DND-41 (cell line): Measurements from ENCODE around the gene COL4A2.

Source experiments
- ATAC-seq: fragments of 200-7000 bp; cut with Tn5 transposase; 3 replicates; pipeline ENCODE4 v1.9.1; 2021; ENCODE audit warnings: low read depth; ENCODE audit not compliant: insufficient read depth
- DNase-seq: peaks from one replicate; pipeline ENCODE4 v3.0.0-alpha.2; 2020
- H2AFZ ChIP-seq: 2 replicates; pipeline ENCODE4 v1.6.0; 2012; ENCODE audit warnings: low read depth, low read length
- H3K27ac ChIP-seq: 2 replicates; pipeline ENCODE4 v1.5.1; 2012; ENCODE audit warnings: low read length, inconsistent platforms
- H3K27me3 ChIP-seq: fragments of 200-600 bp; sonication (generic); 2 replicates; pipeline ENCODE4 v1.6.0; 2012; ENCODE audit warnings: low read length, mild to moderate bottlenecking, inconsistent platforms; ENCODE audit not compliant: insufficient read depth, poor library complexity
- H3K36me3 ChIP-seq: 2 replicates; pipeline ENCODE4 v1.5.1; 2012; ENCODE audit warnings: low read length, inconsistent platforms; ENCODE audit not compliant: insufficient read depth
- H3K4me1 ChIP-seq: 2 replicates; pipeline ENCODE4 v1.5.1; 2012; ENCODE audit warnings: mild to moderate bottlenecking, low read length; ENCODE audit not compliant: insufficient read depth
- H3K4me2 ChIP-seq: 2 replicates; pipeline ENCODE4 v1.6.0; 2012; ENCODE audit warnings: mild to moderate bottlenecking, moderate library complexity, low read length, inconsistent platforms; ENCODE audit not compliant: insufficient read depth
- H3K4me3 ChIP-seq, 2 experiments: fragments of 200-600 bp in 1 of 2; shearing (Covaris generic) in 1 of 2; 2 replicates each; pipeline ENCODE4 v1.5.1; 2012 to 2016; ENCODE audit warnings: inconsistent platforms in 2 of 2, low read length in 2 of 2, mild to moderate bottlenecking in 2 of 2, low read depth in 1 of 2, moderate library complexity in 1 of 2
- H3K79me2 ChIP-seq: 2 replicates; pipeline ENCODE4 v1.6.0; 2012; ENCODE audit warnings: low read length, inconsistent platforms; ENCODE audit not compliant: insufficient read depth
- H3K9ac ChIP-seq: 2 replicates; pipeline ENCODE4 v1.6.0; 2012; ENCODE audit warnings: low read depth, mild to moderate bottlenecking, inconsistent platforms, low read length, moderate library complexity
- H3K9me3 ChIP-seq: 2 replicates; pipeline ENCODE4 v1.5.1; 2012; ENCODE audit warnings: low read length, moderate library complexity, mild to moderate bottlenecking, inconsistent platforms; ENCODE audit not compliant: insufficient read depth, severe bottlenecking
- H4K20me1 ChIP-seq: 2 replicates; pipeline ENCODE4 v1.6.0; 2012; ENCODE audit warnings: low read length; ENCODE audit not compliant: insufficient read depth
- CTCF ChIP-seq: IDR thresholded peaks from 2 replicates; pipeline ENCODE4 v1.5.1; 2012; ENCODE audit warnings: borderline replicate concordance, low read length, moderate library complexity, mild to moderate bottlenecking; ENCODE audit not compliant: poor library complexity, severe bottlenecking; ENCODE audit errors: extremely low read depth
- EZH2 ChIP-seq: IDR thresholded peaks from 3 replicates; pipeline ENCODE4 v1.6.1; 2012; ENCODE audit warnings: borderline replicate concordance, low read depth, mild to moderate bottlenecking, moderate library complexity, low read length, inconsistent platforms; ENCODE audit not compliant: severe bottlenecking

COL4A2 gene

GRCh38 chr13:110408286-110408685 is 101.2 kb downstream of the COL4A2 start:
- no peak overlapping the region for H3K27ac ChIP-seq
- no peak overlapping the region for H3K4me2 ChIP-seq
- H3K36me3 ChIP-seq, result no peaks in the 10 kb centered on the region
- no peak overlapping the region for H3K4me3 ChIP-seq
- DNase-seq (no peak), ATAC-seq (no peak)
- H3K27me3 ChIP-seq, result peaks cover 73% of the 10 kb centered on the region
- TF ChIP-seq CTCF (no peak), EZH2 (no peak)
- H3K79me2 ChIP-seq, result no peaks in the 10 kb centered on the region
- no peak overlapping the region for H3K9ac ChIP-seq
- H3K9me3 ChIP-seq, result no peaks in the 10 kb centered on the region
- H4K20me1 ChIP-seq, result peaks cover 39% of the 10 kb centered on the region
- no peaks in the 10 kb centered on the region for H3K4me1 ChIP-seq
- H2AFZ ChIP-seq, result no peak overlapping the region

GRCh38 chr13:110409581-110409992 is 102.5 kb downstream of the COL4A2 start:
- ATAC-seq (no peak), DNase-seq (no peak)
- Histone ChIP-seq H3K27ac (no peak overlapping the region), H3K27me3 (peaks cover 74% of the 10 kb centered on the region), H3K9ac (no peak overlapping the region), H3K79me2 (no peaks in the 10 kb centered on the region), H4K20me1 (peaks cover 45% of the 10 kb centered on the region), H3K36me3 (no peaks in the 10 kb centered on the region), H3K4me1 (no peaks in the 10 kb centered on the region), H2AFZ (no peak overlapping the region), H3K4me2 (no peak overlapping the region), H3K9me3 (no peaks in the 10 kb centered on the region), H3K4me3 (no peak overlapping the region)
- TF ChIP-seq CTCF (no peak), EZH2 (no peak)

- Histone ChIP-seq H3K4me3 (no peak overlapping the region), H4K20me1 (peaks cover 45% of the 10 kb centered on the region), H3K27me3 (peaks cover 74% of the 10 kb centered on the region), H2AFZ (no peak overlapping the region), H3K4me1 (no peaks in the 10 kb centered on the region), H3K9me3 (no peaks in the 10 kb centered on the region), H3K9ac (no peak overlapping the region), H3K27ac (no peak overlapping the region), H3K36me3 (no peaks in the 10 kb centered on the region), H3K79me2 (no peaks in the 10 kb centered on the region), H3K4me2 (no peak overlapping the region)
- DNase-seq, result no peak
- TF ChIP-seq CTCF (no peak), EZH2 (no peak)
- no peak for ATAC-seq
Measured at GRCh38 chr13:110410000-110410399, 102.9 kb downstream of the COL4A2 start.
